Psoas muscle (tissue), 8 donors: ENCODE measurements around the gene PYGO1. TPM values are rescaled to one million over a fixed set of nuclear protein-coding genes. Genes with fewer than 3 reads are reported as not detected.
A peak's percentile ranks its signal among the peaks of the same experiment; 100 is the strongest.
"Not testable (repeated sequence)": the region's sequence is repeated elsewhere in the genome, so short reads cannot be mapped to it uniquely, and the experiment has no call there.

Experiments
- ATAC-seq, 4 donors: fragments of 200-7000 bp; cut with Tn5 transposase; one replicate each; pipeline ENCODE4 v1.9.1; 2020; ENCODE audit warnings: moderate library complexity in 3 of 4, mild to moderate bottlenecking in 2 of 4
- DNase-seq, 2 donors: peaks; one replicate each; pipeline ENCODE4 v3.0.0-alpha.2; 2020
- H3K27ac ChIP-seq: fragments of 200-600 bp; one replicate; pipeline ENCODE4 v1.8.0; 2022
- H3K27me3 ChIP-seq, 3 donors: fragments of 200-600 bp in 1 of 3; one replicate each; pipeline versions ENCODE4 v1.6.1 to v1.8.0; 2013 to 2022; ENCODE audit warnings: low read length in 2 of 3, mild to moderate bottlenecking in 2 of 3, moderate library complexity in 1 of 3; ENCODE audit not compliant: insufficient read depth in 3 of 3
- H3K36me3 ChIP-seq, 2 donors: fragments of 200-600 bp in 1 of 2; one replicate each; pipeline versions ENCODE4 v1.6.1 to v1.8.0; 2013 to 2022; ENCODE audit warnings: low read depth in 1 of 2, mild to moderate bottlenecking in 1 of 2, moderate library complexity in 1 of 2; ENCODE audit not compliant: insufficient read depth in 1 of 2
- H3K4me1 ChIP-seq: fragments of 200-600 bp; one replicate; pipeline ENCODE4 v1.8.0; 2022
- H3K4me3 ChIP-seq: fragments of 200-600 bp; one replicate; pipeline ENCODE4 v1.8.0; 2022; ENCODE audit warnings: mild to moderate bottlenecking
- H3K9me3 ChIP-seq: fragments of 200-600 bp; one replicate; pipeline ENCODE4 v1.8.0; 2022
- WGBS, 3 donors: extraction: QIAGEN DNeasy Blood & Tissue Kit; methylation state at CpG; one replicate each; pipeline versions ENCODE4 v1.1.6 to v1.1.7; 2013; 5-methylcytosine and 5-hydroxymethylcytosine counted together
- intact Hi-C, 2 donors: fragments of 100-400 bp; cut with DNase I; formaldehyde crosslinking; loops; one replicate each; pipeline versions ENCODE4 v1.11.0 to v1.14.2; 2022
- polyA plus RNA-seq, 3 donors: library from polyadenylated mRNA; stranded (reverse); fragments of 200-250 nt; gene quantifications; one replicate each; pipeline ENCODE4 v1.2.3, GENCODE V29; 2013
- total RNA-seq, 4 donors: library from RNA; stranded (reverse); fragmentation: NEBNext Ultra II Directional in 2 of 4; extraction: Animal tissue kit (Norgen Biotek cat#: 25700) in 2 of 4; gene quantifications; one replicate each; pipeline versions ENCODE4 v1.2.1 to v1.2.4, GENCODE V29; 2021 to 2023
- TF ChIP-seq, protein P1 (sequence below): fragments of 200-600 bp; IDR thresholded peaks from one replicate; pipeline ENCODE4 v1.8.0; 2022; ENCODE audit warnings: antibody characterized with exemption
- donor health status: healthy with polysubstance abuse.
- donor health status: DM: no; HTN: no; CAD: no; lungs with moderate emphysema.
- donor health status: Bipolar disorder and iron deficiency.
- donor health status: healthy.
- donor health status: DM: yes; HTN: yes; CAD: no.
- donor health status: DM: no; HTN: no; CAD: no.
- donor health status: DM: no; HTN: no; CAD: no.
- donor health status: DM: yes; HTN: yes; CAD: no.

Gene PYGO1
- total and polyA plus RNA-seq, 7 donors, result 3.8 to 30.2 (median 18.8) TPM

- intact Hi-C loops, result loop anchor here (5.0 kb wide), 2 partner anchors 123 to 128 kb away; no protein-coding TSS in a partner anchor
- H3K9me3 ChIP-seq, result no peaks in the 10 kb centered on the region
- no peaks in the 10 kb centered on the region for H3K36me3 ChIP-seq
- no peaks in the 10 kb centered on the region for H3K4me1 ChIP-seq
- no peak overlapping the region for H3K4me3 ChIP-seq
- DNase-seq, result no peak
- H3K27ac ChIP-seq, result no peak overlapping the region
- WGBS, 3 donors, result 95 to 96% (median 95%) methylated on average over 12 of the region's 12 CpGs
- no peaks in the 10 kb centered on the region for H3K27me3 ChIP-seq
- TF ChIP-seq, protein P1, sequence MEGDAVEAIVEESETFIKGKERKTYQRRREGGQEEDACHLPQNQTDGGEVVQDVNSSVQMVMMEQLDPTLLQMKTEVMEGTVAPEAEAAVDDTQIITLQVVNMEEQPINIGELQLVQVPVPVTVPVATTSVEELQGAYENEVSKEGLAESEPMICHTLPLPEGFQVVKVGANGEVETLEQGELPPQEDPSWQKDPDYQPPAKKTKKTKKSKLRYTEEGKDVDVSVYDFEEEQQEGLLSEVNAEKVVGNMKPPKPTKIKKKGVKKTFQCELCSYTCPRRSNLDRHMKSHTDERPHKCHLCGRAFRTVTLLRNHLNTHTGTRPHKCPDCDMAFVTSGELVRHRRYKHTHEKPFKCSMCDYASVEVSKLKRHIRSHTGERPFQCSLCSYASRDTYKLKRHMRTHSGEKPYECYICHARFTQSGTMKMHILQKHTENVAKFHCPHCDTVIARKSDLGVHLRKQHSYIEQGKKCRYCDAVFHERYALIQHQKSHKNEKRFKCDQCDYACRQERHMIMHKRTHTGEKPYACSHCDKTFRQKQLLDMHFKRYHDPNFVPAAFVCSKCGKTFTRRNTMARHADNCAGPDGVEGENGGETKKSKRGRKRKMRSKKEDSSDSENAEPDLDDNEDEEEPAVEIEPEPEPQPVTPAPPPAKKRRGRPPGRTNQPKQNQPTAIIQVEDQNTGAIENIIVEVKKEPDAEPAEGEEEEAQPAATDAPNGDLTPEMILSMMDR, result no peak
- no peak for ATAC-seq
These were observed 73.7 kb downstream of the PYGO1 start for GRCh38 chr15:55514414-55514850.

DNA sequence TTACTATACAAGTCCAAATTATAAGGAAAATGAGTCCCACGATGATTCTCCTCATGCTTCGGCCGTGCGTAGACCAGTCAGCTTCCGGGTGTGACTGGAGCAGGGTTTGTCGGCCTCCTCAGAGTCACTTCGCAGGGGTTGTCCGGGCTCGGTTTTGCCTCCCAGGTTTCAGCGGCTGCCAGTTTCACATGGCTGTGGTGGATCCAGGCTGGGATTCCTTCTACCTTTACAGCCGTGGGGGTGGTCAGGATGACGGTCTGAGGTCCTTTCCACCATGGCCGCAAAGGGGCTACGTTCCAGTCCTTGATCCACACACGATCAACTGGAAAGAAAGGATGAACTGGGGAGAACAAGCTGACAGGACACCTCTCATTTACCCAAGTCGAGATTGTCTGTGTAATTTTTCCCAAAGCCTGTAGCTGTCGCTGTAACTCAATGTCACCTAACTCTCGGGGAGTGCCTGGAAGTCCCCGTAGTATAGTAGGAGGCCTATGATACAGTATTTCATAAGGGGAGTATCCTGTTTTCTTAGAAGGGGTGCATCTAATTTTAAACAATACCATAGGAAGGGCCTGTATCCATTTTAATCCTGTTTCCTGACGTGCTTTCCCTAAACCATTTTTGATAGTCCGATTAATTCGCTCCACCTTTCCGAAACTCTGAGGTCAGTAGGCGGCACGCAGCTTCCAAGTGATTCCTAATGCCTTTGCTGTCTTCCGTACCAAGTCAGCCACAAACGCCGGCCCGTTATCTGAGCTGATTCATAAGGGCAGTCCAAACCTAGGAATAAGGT lies 74.3 kb downstream of the PYGO1 start:
- ATAC-seq, result peak in 1 of 4 donors; percentile 76
- H3K27ac ChIP-seq, result peak overlapping the region; percentile 58
- H3K36me3 ChIP-seq, H3K27me3 ChIP-seq, H3K4me1 ChIP-seq, H3K9me3 ChIP-seq, DNase-seq: not testable (repeated sequence)
- intact Hi-C loops, result loop anchor here (5.0 kb wide), 2 partner anchors 123 to 128 kb away; no protein-coding TSS in a partner anchor
- peak overlapping the region; percentile 45 for H3K4me3 ChIP-seq
- 53 to 64% (median 61%) methylated on average over 29 of the region's 29 CpGs for WGBS, 3 donors
- TF ChIP-seq, protein P1, result peak; percentile 34

DNA sequence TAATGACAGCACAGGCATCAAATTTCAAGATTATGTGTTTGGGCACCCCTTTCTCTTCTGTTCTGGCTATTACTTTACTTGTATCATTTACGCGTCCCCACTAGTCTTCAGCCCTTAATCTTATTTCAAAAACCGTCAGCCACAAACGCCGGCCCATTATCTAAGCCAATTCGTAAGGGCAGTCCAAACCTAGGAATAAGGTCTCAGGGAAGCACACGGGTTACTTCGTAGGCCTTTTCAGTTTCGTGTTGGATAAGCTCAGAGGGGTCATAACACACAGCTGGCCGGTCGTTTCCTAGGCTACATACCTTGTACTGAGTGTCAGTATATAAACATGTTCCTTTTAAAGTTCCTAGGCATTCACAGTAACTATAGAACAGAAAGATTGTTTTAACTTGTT lies 75.0 kb downstream of the PYGO1 start:
- 27 to 39% (median 29%) methylated on average over 11 of the region's 11 CpGs for WGBS, 3 donors
- ATAC-seq (peak in 2 of 4 donors; percentile 28 to 78), DNase-seq (no peak)
- intact Hi-C loops, result loop anchor here (5.0 kb wide), 2 partner anchors 124 to 129 kb away; no protein-coding TSS in a partner anchor
- H3K9me3 ChIP-seq, result no peaks in the 10 kb centered on the region
- no peaks in the 10 kb centered on the region for H3K36me3 ChIP-seq
- H3K4me3 ChIP-seq, result peak overlapping the region; percentile 45
- H3K27me3 ChIP-seq, result no peaks in the 10 kb centered on the region
- no peaks in the 10 kb centered on the region for H3K4me1 ChIP-seq
- H3K27ac ChIP-seq, result peak overlapping the region; percentile 58
- TF ChIP-seq, protein P1, result no peak

- no peaks in the 10 kb centered on the region for H3K9me3 ChIP-seq
- H3K4me3 ChIP-seq, result no peak overlapping the region
- no peaks in the 10 kb centered on the region for H3K27me3 ChIP-seq
- DNase-seq, result no peak
- H3K4me1 ChIP-seq, result no peaks in the 10 kb centered on the region
- no peak overlapping the region for H3K27ac ChIP-seq
- intact Hi-C loops, result no loop called here
- 33 to 56% (median 38%) methylated on average over 4 of the region's 4 CpGs for WGBS, 3 donors
- TF ChIP-seq, protein P1, result no peak
- peak in 3 of 4 donors; percentile 60 to 89 (median 83) for ATAC-seq
- H3K36me3 ChIP-seq, result no peaks in the 10 kb centered on the region
These were observed 80.6 kb downstream of the PYGO1 start for GRCh38 chr15:55507567-55507966.

GRCh38 chr15:55505407-55505806 lies 82.7 kb downstream of the PYGO1 start:
- H3K36me3 ChIP-seq, H3K27ac ChIP-seq, H3K4me1 ChIP-seq, H3K27me3 ChIP-seq, DNase-seq, ATAC-seq, intact Hi-C loops, H3K9me3 ChIP-seq, H3K4me3 ChIP-seq: not testable (repeated sequence)
- WGBS, 3 donors, result 80 to 87% (median 86%) methylated on average over 5 of the region's 5 CpGs
